Uterus (tissue), 2 donors: Measurements from ENCODE around the gene CTIF.

Experiments used
- CTCF ChIP-seq, 4 experiments: fragments of 200-600 bp in 2 of 4; fragments of 450-650 bp in 2 of 4; sonication (generic) in 2 of 4; IDR thresholded peaks; one replicate each; pipeline ENCODE4 v1.5.1; 2016 to 2019; ENCODE audit warnings: antibody characterized with exemption in 4 of 4, mild to moderate bottlenecking in 2 of 4, moderate library complexity in 1 of 4
- POLR2A ChIP-seq, 2 donors: fragments of 450-650 bp; IDR thresholded peaks; one replicate each; pipeline ENCODE4 v1.6.1; 2016; ENCODE audit warnings: antibody characterized with exemption in 2 of 2, mild to moderate bottlenecking in 1 of 2, moderate library complexity in 1 of 2

GRCh38 chr18:48904091-48904490 is 365.3 kb downstream of the CTIF start:
- TF ChIP-seq CTCF (IDR thresholded peaks at IDR 0.05) (no peak), POLR2A (IDR thresholded peaks at IDR 0.05) (no peak)
